Kidney tubule cell (primary cell): ENCODE measurements around the gene TMEM219.
"Not testable (repeated sequence)": the region's sequence is repeated elsewhere in the genome, so short reads cannot be mapped to it uniquely, and the experiment has no call there.

Experiments used
- DNase-seq: peaks from one replicate; pipeline ENCODE4 v3.0.0-alpha.2; 2018; ENCODE audit warnings: low spot score

The TMEM219 gene

GRCh38 chr16:30011714-30012504, 50.0 kb downstream of the TMEM219 start:
- no peak for DNase-seq

DNA sequence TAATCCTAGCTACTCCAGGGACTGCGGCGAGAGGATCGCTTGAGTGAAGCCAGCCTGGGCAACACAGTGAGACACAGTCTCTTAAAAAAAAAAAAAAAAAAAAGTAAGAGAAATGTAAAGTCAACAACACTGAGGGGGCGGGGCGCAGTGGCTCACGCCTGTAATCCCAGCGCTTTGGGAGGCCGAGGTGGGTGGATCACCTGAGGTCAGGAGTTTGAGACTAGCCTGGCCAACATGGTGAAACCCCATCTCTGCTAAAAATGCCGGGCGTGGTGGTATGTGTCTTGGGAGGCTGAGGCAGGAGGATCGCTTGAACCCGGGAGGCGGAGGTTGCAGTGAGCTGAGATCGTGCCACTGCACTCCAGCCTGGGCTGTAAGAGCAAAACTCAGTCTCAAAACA, 50.7 kb downstream of the TMEM219 start:
- not testable (repeated sequence) for DNase-seq

GRCh38 chr16:30015450-30015849, 53.6 kb downstream of the TMEM219 start:
- not testable (repeated sequence) for DNase-seq

GRCh38 chr16:30016555-30017276, 54.8 kb downstream of the TMEM219 start:
- DNase-seq: no peak

DNA sequence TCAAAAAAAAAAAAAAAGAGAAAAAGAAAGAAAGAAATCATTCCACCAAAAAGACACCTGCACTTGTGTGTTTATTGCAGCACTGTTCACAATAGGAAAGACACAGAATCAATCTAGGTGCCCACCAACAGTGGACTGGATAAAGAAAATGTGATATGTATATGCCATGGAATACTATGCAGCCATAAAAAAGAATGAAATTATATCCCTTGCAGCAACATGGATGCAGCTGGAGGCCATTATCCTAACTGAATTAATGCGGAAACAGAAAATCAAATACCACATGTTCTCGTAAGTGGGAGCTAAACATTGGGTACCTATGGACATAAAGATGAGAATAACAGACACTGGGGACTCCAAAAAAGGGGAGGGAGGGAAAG, 55.4 kb downstream of the TMEM219 start:
- DNase-seq: no peak

DNA sequence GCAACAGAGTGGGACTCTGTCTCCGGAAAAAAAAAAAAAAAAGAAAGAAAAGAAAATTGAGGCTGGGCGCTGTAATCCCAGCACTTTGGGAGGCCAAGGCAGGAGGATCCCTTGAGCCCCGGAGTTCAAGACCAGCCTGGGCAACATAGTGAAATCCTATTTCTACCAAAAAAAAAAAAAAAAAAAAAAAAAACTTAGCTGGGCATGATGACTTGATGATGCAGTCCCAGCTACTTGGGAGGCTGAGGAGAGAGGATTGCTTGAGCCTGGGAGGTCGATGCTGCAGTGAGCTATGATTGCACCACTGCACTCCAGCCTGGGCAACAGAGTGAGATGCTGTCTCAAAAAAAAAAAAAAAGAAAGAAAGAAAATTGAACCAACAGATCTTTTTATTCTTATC, 56.1 kb downstream of the TMEM219 start:
- not testable (repeated sequence) for DNase-seq

- peak; percentile 51 for DNase-seq
Observed at GRCh38 chr16:30018731-30019158, 56.9 kb downstream of the TMEM219 start.
